ENCODE measurements around the gene AGTPBP1.

The AGTPBP1 gene

GRCh38 chr9:85704744-85705143 lies 37.0 kb downstream of the AGTPBP1 start:
- Histone ChIP-seq H3K4me1 (no peaks in the 10 kb centered on the region), H2AFZ (no peak overlapping the region), H3K4me2 (ENCODE audit: low read length) (no peak overlapping the region)

GRCh38 chr9:85703398-85703797 lies 38.4 kb downstream of the AGTPBP1 start:
- Histone ChIP-seq H3K27ac (no peak overlapping the region), H3K79me2 (no peaks in the 10 kb centered on the region), H2AFZ (no peak overlapping the region), H3K4me1 (no peaks in the 10 kb centered on the region), H3K9me3 (ENCODE audit: control insufficient read depth, low read length) (no peaks in the 10 kb centered on the region), H3K36me3 (ENCODE audit: control insufficient read depth, insufficient read depth, low read length) (no peaks in the 10 kb centered on the region), H3K4me3 (ENCODE audit: low read depth, low read length) (no peak overlapping the region), H3K4me2 (ENCODE audit: low read length) (no peak overlapping the region), H3K9ac (no peak overlapping the region), H3K27me3 (ENCODE audit: control insufficient read depth, insufficient read depth, low read length) (no peaks in the 10 kb centered on the region)
- TF ChIP-seq CTCF (IDR thresholded peaks at IDR 0.05) = no peak

More at GRCh38 chr9:85704744-85705143, 37.0 kb downstream of the AGTPBP1 start:
- no peaks in the 10 kb centered on the region for H3K36me3 ChIP-seq (ENCODE audit: control insufficient read depth, insufficient read depth, low read length)
- TF ChIP-seq CTCF (IDR thresholded peaks at IDR 0.05) = no peak
- H3K4me3 ChIP-seq (ENCODE audit: low read depth, low read length) = no peak overlapping the region
- H3K27me3 ChIP-seq (ENCODE audit: control insufficient read depth, insufficient read depth, low read length) = no peaks in the 10 kb centered on the region
- H3K79me2 ChIP-seq = no peaks in the 10 kb centered on the region
- no peak overlapping the region for H3K27ac ChIP-seq
- no peaks in the 10 kb centered on the region for H3K9me3 ChIP-seq (ENCODE audit: control insufficient read depth, low read length)
- H3K9ac ChIP-seq = no peak overlapping the region

GRCh38 chr9:85702726-85703289 lies 38.9 kb downstream of the AGTPBP1 start:
- no peaks in the 10 kb centered on the region for H3K27me3 ChIP-seq (ENCODE audit: control insufficient read depth, insufficient read depth, low read length)
- no peaks in the 10 kb centered on the region for H3K36me3 ChIP-seq (ENCODE audit: control insufficient read depth, insufficient read depth, low read length)
- no peak overlapping the region for H2AFZ ChIP-seq
- no peaks in the 10 kb centered on the region for H3K4me1 ChIP-seq
- no peak overlapping the region for H3K4me3 ChIP-seq (ENCODE audit: low read depth, low read length)
- H3K79me2 ChIP-seq = no peaks in the 10 kb centered on the region
- H3K27ac ChIP-seq = no peak overlapping the region
- no peak overlapping the region for H3K9ac ChIP-seq
- H3K9me3 ChIP-seq (ENCODE audit: control insufficient read depth, low read length) = no peaks in the 10 kb centered on the region
- no peak for TF ChIP-seq CTCF (IDR thresholded peaks at IDR 0.05)
- H3K4me2 ChIP-seq (ENCODE audit: low read length) = no peak overlapping the region

GRCh38 chr9:85702191-85702590 lies 39.6 kb downstream of the AGTPBP1 start:
- H3K36me3 ChIP-seq (ENCODE audit: control insufficient read depth, insufficient read depth, low read length) = no peaks in the 10 kb centered on the region
- H3K4me1 ChIP-seq = no peaks in the 10 kb centered on the region
- no peak overlapping the region for H3K4me2 ChIP-seq (ENCODE audit: low read length)
- no peaks in the 10 kb centered on the region for H3K79me2 ChIP-seq
- H3K9ac ChIP-seq = no peak overlapping the region
- H2AFZ ChIP-seq = no peak overlapping the region
- no peak for TF ChIP-seq CTCF (IDR thresholded peaks at IDR 0.05)
- H3K27me3 ChIP-seq (ENCODE audit: control insufficient read depth, insufficient read depth, low read length) = no peaks in the 10 kb centered on the region
- no peak overlapping the region for H3K27ac ChIP-seq
- H3K4me3 ChIP-seq (ENCODE audit: low read depth, low read length) = no peak overlapping the region
- no peaks in the 10 kb centered on the region for H3K9me3 ChIP-seq (ENCODE audit: control insufficient read depth, low read length)

- no peaks in the 10 kb centered on the region for H3K4me1 ChIP-seq
- H3K36me3 ChIP-seq (ENCODE audit: control insufficient read depth, insufficient read depth, low read length) = no peaks in the 10 kb centered on the region
- no peak overlapping the region for H3K27ac ChIP-seq
- no peak for TF ChIP-seq CTCF (IDR thresholded peaks at IDR 0.05)
- H3K4me3 ChIP-seq (ENCODE audit: low read depth, low read length) = no peak overlapping the region
- H3K27me3 ChIP-seq (ENCODE audit: control insufficient read depth, insufficient read depth, low read length) = no peaks in the 10 kb centered on the region
- no peak overlapping the region for H3K4me2 ChIP-seq (ENCODE audit: low read length)
- no peak overlapping the region for H2AFZ ChIP-seq
- no peak overlapping the region for H3K9ac ChIP-seq
- no peaks in the 10 kb centered on the region for H3K79me2 ChIP-seq
- H3K9me3 ChIP-seq (ENCODE audit: control insufficient read depth, low read length) = no peaks in the 10 kb centered on the region
Measured at GRCh38 chr9:85700330-85700729, 41.4 kb downstream of the AGTPBP1 start.
